Measurements from ENCODE around the gene KIF26B.

Gene KIF26B

GRCh38 chr1:245133995-245134715 is 20.6 kb upstream of the KIF26B start:
- no peak for DNase-seq

DNA sequence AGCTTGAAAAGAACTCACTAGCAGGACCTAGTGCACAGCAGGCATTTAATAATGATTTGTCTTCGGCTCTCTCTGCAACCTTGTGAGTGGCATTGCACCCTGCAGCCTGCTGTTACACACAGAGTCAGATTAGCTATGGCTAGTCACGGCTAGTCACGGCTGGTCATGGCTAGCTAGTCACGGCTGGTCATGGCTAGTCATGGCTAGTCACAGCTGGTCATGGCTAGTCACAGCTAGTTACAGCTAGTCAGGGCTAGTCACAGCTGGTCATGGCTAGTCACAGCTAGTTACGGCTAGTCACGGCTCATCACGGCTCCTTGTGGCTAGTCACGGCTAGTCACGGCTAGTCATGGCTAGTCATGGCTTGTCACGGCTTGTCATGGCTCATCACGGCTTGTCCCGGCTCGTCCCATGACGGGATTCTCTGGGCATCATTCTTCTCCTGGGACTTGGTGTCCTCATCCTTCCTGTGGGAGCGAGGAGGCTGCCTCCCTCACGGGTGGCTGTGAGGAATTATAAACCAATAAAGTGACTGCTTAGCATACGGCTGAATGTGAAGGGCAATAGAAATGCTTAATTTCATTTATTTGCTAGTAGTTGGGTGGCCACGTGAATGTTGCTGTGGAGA is 12.5 kb upstream of the KIF26B start:
- no peak for DNase-seq

DNA sequence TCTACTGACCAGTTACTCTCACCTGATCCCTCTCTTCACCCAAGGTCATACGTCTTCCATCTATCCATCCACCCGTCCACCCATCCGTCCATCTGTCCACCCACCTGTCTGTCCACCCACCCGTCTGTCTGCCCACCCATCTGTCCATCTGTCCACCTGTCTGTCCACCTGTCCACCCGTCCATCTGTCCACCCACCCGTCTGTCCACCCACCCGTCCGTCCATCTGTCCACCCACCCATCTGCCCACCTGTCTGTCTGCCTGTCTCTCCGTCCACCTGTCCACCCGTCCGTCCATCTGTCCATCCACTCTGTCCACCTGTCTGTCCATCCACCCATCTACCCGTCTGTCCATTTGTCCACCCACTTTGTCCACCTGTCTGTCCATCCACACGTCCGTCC is 11.8 kb upstream of the KIF26B start:
- DNase-seq: no peak

GRCh38 chr1:245143849-245144248 is 10.9 kb upstream of the KIF26B start:
- DNase-seq: no peak

DNA sequence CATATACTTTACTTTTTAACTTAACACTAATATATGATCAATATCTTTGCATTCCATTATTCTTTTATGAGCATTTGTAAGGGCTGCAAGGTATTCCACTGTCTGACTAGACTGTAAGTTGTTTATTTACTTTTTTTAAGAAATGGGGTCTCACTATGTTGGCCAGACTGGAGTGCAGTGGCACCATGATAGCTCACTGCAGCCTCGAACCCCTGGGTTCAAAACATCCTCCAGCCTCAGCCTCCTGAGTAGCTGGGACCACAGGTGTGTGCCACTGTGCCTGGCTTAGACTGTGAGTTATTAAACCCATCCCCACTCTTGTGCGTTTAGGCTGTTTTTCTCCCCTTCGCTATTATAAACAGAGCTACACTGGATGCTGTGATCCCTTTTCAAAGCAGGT is 6.7 kb upstream of the KIF26B start:
- no peak for DNase-seq

GRCh38 chr1:245148861-245149260 is 5.9 kb upstream of the KIF26B start:
- no peak for DNase-seq

GRCh38 chr1:245153081-245153551 is 1.7 kb upstream of the KIF26B start:
- peak; percentile 52 to 57 for DNase-seq

DNA sequence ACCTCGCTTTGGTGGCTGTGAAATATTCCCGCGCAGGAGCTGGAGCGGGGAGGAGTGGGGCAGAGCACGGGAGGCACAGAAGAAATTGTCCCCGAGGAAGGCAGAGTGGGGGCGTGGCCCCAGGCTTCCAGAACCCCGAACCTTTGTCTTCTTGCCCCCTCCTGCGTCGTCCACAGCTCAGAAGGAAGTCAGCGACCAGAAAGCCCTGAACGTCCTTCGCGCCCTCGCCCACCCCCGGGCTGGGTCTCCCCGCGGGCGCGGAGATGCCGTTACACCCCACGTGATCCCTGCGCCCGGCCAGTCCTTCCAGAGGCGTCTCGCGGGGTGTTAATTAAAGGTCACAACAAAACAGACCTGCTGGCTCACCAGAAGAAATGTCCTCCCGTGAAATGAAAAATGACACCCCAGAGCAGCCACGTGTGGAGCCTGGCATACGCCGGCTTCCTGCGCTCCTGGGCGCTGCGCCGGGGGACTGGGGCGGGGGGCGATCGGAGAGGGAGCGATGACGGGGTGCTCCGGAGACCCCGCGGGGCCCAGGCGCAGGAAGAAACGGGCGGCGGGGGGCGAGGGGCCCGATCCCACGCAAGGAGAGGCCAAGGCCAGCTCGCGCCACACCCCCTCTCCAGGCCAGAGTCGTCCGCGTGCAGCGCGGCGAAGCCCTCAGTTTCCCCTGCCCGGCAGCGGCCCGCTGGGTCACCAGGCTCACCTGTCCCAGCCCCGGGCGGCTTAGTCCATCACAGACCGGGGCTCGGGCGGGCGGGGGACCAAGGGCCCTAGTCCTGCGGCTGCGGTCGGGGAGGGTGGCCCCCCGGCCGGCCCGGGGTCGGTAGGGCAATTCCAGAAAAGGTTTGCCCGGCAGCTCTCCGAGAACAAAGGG is 995 bp upstream of the KIF26B start:
- no peak for DNase-seq

DNA sequence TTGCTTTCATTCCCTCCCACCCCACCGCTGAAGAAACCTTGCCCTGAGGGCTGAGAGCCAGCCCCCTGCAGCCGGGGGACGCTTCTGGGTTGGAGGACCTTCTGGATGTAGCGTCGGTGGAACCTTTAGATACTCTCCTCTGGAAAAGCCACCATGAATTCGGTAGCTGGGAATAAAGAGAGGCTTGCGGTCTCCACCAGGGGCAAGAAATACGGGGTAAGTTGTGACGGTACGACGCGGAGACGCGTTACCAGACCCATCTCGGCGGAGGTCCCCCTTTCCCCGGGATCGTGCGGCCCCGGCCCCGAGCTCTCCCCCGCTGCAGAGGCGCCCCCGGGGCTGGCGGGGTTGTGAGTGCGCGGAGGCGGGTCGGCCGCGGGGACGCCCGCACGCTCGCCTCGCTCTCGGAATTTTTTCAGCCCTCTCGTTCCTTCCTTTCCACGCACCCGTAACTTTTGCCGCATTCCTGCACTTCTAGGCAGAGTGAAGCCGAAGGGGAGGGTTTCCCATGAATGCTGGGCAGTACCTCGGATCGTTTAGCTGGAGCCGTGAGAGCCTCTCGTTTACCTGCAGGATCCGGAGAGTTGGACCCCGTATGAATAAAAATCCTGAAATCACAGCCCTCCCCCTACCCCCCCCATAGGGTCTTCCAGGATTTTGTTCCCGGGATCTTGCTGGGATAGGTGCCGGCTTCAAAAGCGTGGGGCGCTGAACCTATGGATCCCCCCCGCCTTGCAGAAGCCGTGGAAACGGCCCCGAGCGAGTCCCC is 671 bp downstream of the KIF26B start:
- no peak for DNase-seq

DNA sequence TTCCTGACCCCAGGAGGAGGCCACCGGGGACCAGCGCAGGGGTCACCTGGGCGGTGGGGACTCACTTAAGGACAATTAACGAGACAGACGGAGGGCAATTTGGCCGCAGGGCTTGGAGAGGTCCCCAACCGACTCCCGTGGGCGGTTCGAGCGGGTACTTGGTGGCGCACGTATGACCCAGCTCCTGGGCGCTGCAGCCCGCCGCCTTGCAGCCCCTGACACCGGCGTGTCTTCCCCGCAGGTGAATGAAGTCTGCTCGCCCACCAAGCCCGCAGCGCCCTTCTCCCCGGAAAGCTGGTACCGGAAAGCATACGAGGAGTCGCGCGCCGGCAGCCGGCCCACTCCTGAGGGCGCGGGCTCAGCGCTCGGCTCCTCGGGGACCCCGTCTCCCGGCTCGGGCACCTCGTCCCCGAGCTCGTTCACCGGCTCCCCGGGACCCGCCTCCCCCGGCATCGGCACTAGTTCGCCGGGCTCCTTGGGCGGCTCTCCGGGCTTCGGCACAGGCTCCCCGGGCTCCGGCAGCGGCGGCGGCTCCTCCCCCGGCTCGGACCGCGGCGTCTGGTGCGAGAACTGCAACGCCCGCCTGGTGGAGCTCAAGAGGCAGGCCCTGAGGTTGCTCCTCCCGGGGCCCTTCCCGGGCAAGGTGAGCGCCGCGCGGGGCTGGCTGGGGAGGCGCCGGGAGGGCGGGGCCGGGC is 1.4 kb downstream of the KIF26B start:
- peak; percentile 65 to 66 for DNase-seq

GRCh38 chr1:245156736-245157505 is 2.1 kb downstream of the KIF26B start:
- no peak for DNase-seq

DNA sequence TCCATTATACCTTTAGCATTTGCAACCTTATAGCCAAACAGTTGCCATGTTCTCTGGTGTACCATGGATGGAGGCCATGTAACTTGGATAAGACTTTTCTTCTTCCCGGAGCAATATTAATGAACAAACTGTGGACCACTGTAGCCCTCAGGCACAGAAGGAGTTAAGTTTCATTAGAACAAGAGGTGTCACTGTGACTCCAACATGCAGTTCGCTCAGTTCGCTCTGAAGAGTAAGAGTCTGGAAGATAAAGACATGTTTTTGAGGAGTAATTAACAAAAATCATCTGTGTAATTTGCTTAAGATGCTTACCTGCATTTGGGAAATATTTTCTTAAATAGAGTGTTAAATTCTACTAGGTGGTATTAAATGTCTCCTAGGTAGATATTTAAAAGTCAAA is 4.1 kb downstream of the KIF26B start:
- no peak for DNase-seq

DNA sequence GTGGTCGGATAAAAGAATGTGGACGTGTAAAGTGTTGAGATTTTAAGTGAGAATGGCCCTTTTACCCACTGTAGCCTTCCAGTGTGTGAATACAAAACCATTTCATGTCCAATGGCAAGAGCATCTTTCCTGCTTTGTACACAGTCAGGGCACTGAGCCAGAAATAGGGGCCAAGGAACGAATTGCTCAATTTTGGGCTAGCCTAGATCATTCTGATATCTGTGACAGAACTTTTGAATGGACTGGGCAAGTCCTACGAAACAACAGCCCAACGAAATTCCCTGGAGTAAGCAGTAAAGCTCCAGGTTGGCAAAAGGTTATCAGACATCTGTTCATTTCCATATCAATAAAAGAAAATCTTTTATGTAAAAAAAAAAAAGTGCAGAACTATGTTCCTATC is 5.5 kb downstream of the KIF26B start:
- DNase-seq: no peak

GRCh38 chr1:245160741-245161400 is 6.1 kb downstream of the KIF26B start:
- DNase-seq: no peak

DNA sequence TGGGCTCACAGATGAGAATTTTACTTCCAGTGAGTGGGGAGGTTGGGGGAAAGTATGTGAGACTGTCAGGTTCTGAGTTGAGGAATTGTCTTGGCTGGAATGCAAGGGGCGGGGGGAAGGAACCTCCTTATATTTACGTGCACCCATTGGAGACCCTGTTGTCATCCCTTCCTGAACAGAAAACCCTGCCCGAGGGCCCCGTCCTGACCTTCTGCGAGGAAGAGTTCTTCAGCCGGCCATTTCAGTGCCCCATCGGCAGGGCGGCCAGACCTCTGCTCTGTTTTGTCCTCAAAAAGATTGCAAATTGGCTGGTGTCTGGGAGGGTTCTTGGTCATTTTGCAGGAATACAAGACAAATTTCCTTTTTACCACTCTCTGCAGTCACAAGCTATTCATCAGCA is 7.1 kb downstream of the KIF26B start:
- no peak for DNase-seq

- DNase-seq: no peak
Measured at GRCh38 chr1:245166471-245166885, 11.7 kb downstream of the KIF26B start.

DNA sequence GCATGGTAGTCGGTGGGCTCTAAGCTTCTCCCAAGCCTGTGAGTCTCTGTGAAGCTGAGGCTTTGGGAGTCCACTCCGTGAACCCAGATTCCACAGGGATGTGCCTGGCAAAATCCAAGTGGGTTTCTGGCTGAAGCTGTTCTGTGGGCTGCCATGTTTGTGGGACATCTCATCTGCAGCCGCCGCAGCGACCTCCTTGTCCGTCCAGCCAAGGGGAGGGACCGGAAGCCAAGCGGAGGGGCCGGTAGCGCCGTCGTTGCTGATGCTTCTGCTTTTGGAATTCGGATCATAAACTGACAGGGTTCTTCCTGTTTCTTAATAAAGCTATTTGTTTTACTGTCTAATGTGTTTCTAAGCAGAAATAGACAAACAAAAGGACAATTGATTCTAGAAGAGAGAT is 13.3 kb downstream of the KIF26B start:
- no peak for DNase-seq

DNA sequence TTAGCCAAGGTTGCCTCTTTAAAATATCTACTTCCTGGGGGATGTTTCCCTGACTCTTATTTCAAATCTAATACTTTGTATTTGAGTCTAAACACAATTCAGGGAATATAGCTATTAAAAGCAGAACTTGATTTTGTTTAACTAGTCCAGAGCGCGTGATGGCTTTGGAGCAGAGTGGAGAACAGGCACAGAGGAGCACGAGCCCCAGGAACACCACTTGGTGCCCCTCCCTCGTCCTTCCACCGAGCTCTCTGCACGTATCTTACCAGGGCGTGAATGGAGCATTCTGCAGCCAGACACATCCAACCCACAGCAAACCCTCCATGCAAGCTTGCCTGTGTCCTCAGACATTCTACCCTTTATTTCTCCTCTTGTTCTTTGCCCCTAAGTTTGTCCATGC is 14.1 kb downstream of the KIF26B start:
- no peak for DNase-seq

GRCh38 chr1:245169376-245169775 is 14.6 kb downstream of the KIF26B start:
- no peak for DNase-seq

DNA sequence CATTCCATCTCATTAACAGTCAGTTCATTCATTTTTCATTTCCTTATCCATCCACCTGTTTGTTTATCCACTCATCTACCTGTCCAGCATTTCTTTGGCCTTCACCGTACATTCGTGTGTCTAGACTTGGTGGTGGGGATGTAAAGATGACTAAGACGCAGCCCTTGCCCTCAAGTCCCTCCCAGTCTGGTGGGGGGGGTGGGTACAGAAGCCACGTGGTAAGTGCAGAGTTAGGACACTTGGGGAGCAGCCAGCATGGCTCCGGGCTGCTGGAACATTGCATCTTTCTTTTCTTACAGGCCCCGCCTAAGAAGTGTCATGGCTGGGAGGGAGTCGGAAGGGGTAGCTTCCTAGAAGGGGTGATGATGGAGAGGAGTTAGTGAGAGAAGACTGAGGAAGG is 17.2 kb downstream of the KIF26B start:
- DNase-seq: no peak

- no peak for DNase-seq
Measured at GRCh38 chr1:245172829-245173228, 18.0 kb downstream of the KIF26B start.
